Epithelial cell of proximal tubule (primary cell): ENCODE data around the gene NELL1. TPM values are rescaled to one million over a fixed set of nuclear protein-coding genes. Genes with fewer than 3 reads are reported as not detected.

Experiments used
- DNase-seq: peaks from one replicate; pipeline ENCODE4 v3.0.0-alpha.2; 2011; ENCODE audit warnings: low read depth
- H3K4me3 ChIP-seq: 2 replicates; pipeline ENCODE4 v1.5.1; 2011; ENCODE audit warnings: low read depth, mild to moderate bottlenecking, low read length
- CTCF ChIP-seq: conservative IDR thresholded peaks from 2 replicates; pipeline ENCODE4 v1.5.1; 2012; ENCODE audit warnings: low read depth, mild to moderate bottlenecking, low read length
- total RNA-seq: library from RNA; depleted of rRNA; stranded (reverse); fragments of >200 nt; gene quantifications from 2 replicates; pipeline ENCODE4 v1.2.3, GENCODE V29; 2015

Gene NELL1
- total RNA-seq, 1 donor from 2014 or later: not detected

DNA sequence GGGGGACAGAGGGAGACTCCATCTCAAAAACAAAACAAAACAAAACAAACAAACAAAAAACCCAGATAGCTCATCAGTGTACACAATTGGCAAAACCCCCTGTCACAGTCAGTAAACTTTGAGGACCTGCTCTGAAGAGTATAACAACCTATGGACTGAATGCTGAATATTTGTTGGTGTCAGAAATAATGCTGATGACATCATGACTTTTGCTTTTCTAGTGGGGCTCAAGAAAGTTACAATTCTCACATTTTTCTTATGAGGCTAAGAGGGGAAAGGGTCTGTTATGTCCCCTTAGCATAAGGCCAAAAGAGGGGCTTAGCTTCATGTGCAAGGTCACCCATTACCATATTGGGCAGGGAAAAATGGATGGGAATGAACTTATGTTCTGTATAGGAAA lies 207.4 kb downstream of the NELL1 start:
- no peak overlapping the region for H3K4me3 ChIP-seq
- no peak for TF ChIP-seq CTCF
- DNase-seq: no peak

- DNase-seq: no peak
- H3K4me3 ChIP-seq: no peak overlapping the region
- TF ChIP-seq CTCF: no peak
These were observed 210.7 kb downstream of the NELL1 start for GRCh38 chr11:20880094-20880493.

DNA sequence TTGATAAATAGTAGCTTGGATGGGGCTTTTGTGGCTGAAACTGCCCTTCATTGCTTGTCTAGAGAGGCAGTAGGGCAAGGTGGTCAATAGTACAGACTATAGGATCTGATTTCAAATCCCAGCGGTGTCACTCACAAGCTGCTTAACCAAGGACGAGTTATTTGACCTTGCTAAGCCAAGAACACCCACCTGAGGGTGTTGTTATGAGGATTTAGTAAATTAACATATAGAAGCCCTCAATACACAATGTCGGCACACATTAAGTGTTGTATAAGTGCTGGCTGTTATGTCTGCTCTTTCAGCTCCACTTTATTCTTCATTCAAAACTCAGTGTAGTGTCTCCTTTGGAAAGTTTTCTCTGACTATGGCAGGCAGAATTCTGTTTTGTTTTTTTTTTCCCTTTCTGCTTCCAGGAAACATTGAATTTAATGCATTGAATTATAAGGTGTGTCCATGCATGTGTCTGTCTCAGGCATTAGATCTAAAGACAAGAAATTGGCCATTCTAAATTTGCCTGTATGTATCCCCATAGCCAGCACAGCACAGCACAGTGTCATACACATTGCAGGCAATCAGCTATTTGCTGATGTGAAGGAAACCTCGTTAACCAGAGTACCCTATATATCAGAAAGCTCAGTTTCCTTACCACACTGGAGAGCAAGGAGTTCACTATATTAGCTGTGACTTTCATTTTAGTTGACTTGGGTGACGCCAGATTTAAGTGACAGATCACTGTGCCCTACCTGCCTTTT lies 212.1 kb downstream of the NELL1 start:
- no peak for DNase-seq
- no peak for TF ChIP-seq CTCF
- H3K4me3 ChIP-seq: no peak overlapping the region

- no peak for DNase-seq
- no peak for TF ChIP-seq CTCF
- no peak overlapping the region for H3K4me3 ChIP-seq
These were observed 217.8 kb downstream of the NELL1 start for GRCh38 chr11:20887137-20887536.

DNA sequence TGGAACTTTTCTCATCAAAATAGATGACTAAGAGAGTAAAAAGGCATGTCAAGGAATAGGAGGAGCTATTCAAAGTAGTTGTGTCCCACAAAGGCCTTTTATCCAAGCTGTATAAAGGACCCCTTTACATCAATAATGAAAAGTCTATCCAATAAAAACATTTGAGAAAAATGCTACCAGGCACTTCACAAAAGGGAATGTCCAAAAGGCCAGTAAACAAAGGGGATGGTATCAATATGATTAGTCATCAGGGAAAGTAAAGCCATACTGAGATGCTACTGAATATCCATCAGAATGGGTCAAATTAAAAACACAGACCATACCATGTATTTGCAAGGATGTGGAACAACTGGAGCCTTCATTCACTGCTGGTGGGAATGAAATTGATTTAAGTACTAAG lies 224.9 kb downstream of the NELL1 start:
- no peak overlapping the region for H3K4me3 ChIP-seq
- no peak for TF ChIP-seq CTCF
- no peak for DNase-seq

- H3K4me3 ChIP-seq: no peak overlapping the region
- TF ChIP-seq CTCF: no peak
- no peak for DNase-seq
These were observed 240.8 kb downstream of the NELL1 start for GRCh38 chr11:20909995-20910726.

DNA sequence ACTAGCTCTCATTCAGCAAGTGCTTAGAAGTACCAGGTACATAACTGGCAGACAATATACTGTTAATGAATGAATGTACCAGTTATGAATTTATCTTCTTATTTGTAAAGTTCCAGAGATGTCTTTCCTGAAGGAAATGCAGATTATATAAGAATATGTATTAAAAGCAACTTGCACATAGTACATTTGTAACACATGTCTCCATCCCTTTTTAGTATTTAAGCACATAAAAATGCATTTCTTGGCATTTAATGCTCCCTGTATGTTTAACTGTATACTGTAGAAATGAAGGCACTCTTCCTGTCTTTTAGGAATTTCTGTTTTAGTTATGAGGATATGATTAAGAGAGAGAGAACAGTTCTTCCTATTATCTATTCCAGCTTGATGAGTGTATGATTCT lies 241.3 kb downstream of the NELL1 start:
- TF ChIP-seq CTCF: no peak
- no peak for DNase-seq
- H3K4me3 ChIP-seq: no peak overlapping the region
